Ishikawa (cell line): Measurements from ENCODE around the gene TBC1D22B.

Experiments
- EP300 ChIP-seq: IDR thresholded peaks from 2 replicates; pipeline ENCODE4 v1.6.1; 2012; ENCODE audit warnings: borderline replicate concordance
- MAX ChIP-seq: IDR thresholded peaks from 2 replicates; pipeline ENCODE4 v1.6.1; 2012
- RAD21 ChIP-seq: IDR thresholded peaks from 2 replicates; pipeline ENCODE4 v1.6.1; 2012; ENCODE audit warnings: low read depth
- REST ChIP-seq: IDR thresholded peaks from 2 replicates; pipeline ENCODE4 v1.6.1; 2012; ENCODE audit warnings: low read depth, mild to moderate bottlenecking
- YY1 ChIP-seq: IDR thresholded peaks from 2 replicates; pipeline ENCODE4 v1.6.1; 2012; ENCODE audit warnings: low read depth
- ZBTB7A ChIP-seq: IDR thresholded peaks from 2 replicates; pipeline ENCODE4 v1.6.1; 2012; ENCODE audit warnings: low read depth

- TF ChIP-seq EP300: no peak
- TF ChIP-seq YY1: no peak
- TF ChIP-seq RAD21: no peak
- TF ChIP-seq ZBTB7A: no peak
- no peak for TF ChIP-seq REST
- TF ChIP-seq MAX: no peak
Observed at GRCh38 chr6:37289931-37290330, 32.4 kb downstream of the TBC1D22B start.
